ENCODE results near the gene ATRNL1.

DNA sequence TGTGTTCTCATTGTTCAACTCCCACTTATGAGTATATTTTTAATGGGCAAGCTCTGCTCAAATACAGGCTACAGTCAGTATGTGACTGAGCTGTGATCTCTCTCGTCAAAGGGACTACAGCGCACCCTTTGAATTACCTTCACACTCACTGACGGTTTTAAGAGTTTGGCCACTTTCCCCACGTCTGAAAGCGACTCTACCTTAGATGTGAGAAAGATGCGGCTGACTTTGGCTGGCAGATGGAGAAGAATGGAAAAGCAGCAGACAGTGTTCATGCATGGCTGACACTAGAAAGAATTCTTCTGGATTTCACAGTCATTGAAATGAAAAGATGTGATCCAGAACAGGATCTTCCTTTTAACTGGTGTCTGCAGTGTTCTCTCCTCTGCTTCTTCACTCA is 2.0 kb upstream of the ATRNL1 start:
- TF ChIP-seq, protein P1, sequence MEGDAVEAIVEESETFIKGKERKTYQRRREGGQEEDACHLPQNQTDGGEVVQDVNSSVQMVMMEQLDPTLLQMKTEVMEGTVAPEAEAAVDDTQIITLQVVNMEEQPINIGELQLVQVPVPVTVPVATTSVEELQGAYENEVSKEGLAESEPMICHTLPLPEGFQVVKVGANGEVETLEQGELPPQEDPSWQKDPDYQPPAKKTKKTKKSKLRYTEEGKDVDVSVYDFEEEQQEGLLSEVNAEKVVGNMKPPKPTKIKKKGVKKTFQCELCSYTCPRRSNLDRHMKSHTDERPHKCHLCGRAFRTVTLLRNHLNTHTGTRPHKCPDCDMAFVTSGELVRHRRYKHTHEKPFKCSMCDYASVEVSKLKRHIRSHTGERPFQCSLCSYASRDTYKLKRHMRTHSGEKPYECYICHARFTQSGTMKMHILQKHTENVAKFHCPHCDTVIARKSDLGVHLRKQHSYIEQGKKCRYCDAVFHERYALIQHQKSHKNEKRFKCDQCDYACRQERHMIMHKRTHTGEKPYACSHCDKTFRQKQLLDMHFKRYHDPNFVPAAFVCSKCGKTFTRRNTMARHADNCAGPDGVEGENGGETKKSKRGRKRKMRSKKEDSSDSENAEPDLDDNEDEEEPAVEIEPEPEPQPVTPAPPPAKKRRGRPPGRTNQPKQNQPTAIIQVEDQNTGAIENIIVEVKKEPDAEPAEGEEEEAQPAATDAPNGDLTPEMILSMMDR (IDR thresholded peaks at IDR 0.05; ENCODE audit: low read depth, low read length, missing input control) = no peak
- TF ChIP-seq HNF4G (IDR thresholded peaks at IDR 0.05) (no peak), RAD21 (IDR thresholded peaks at IDR 0.05) (no peak), HNF4A (conservative IDR thresholded peaks at IDR 0.05) (no peak), TAF1 (conservative IDR thresholded peaks at IDR 0.05) (no peak), SP1 (IDR thresholded peaks at IDR 0.05) (no peak)
- TF ChIP-seq, protein P2, sequence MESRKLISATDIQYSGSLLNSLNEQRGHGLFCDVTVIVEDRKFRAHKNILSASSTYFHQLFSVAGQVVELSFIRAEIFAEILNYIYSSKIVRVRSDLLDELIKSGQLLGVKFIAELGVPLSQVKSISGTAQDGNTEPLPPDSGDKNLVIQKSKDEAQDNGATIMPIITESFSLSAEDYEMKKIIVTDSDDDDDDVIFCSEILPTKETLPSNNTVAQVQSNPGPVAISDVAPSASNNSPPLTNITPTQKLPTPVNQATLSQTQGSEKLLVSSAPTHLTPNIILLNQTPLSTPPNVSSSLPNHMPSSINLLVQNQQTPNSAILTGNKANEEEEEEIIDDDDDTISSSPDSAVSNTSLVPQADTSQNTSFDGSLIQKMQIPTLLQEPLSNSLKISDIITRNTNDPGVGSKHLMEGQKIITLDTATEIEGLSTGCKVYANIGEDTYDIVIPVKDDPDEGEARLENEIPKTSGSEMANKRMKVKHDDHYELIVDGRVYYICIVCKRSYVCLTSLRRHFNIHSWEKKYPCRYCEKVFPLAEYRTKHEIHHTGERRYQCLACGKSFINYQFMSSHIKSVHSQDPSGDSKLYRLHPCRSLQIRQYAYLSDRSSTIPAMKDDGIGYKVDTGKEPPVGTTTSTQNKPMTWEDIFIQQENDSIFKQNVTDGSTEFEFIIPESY (IDR thresholded peaks at IDR 0.05) = no peak

Measured in liver (tissue), 3 donors.